Activated naive CD8-positive, alpha-beta T cell treated with anti-CD3 and anti-CD28 coated beads, Interleukin-2, amount 50 U/mL, for 16 hours (primary cell): ENCODE results near the gene EPB41.
"Not testable (repeated sequence)": the region's sequence is repeated elsewhere in the genome, so short reads cannot be mapped to it uniquely, and the experiment has no call there.

Source experiments
- DNase-seq: peaks from one replicate; pipeline ENCODE4 v3.0.0-alpha.2; 2020; ENCODE audit warnings: low read depth, low spot score

EPB41 gene

DNA sequence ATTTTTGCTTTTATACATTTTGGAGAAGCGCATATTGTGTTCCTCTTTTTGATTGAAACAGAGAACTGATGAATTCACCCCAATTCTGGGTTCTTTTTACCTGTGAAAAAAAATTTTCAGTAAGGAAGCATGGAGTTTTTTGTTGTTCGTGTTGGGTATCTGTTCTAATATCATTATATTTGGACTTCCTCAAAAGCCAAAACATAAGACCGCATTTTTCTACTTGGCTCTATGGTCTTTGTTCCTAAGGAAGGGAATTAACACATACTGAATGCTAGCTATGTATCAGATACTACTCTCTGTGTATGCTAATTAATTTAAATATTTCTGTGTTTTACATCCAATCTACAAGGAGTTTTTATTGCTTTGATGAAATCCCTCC, 12.9 kb downstream of the EPB41 start:
- DNase-seq = no peak

DNA sequence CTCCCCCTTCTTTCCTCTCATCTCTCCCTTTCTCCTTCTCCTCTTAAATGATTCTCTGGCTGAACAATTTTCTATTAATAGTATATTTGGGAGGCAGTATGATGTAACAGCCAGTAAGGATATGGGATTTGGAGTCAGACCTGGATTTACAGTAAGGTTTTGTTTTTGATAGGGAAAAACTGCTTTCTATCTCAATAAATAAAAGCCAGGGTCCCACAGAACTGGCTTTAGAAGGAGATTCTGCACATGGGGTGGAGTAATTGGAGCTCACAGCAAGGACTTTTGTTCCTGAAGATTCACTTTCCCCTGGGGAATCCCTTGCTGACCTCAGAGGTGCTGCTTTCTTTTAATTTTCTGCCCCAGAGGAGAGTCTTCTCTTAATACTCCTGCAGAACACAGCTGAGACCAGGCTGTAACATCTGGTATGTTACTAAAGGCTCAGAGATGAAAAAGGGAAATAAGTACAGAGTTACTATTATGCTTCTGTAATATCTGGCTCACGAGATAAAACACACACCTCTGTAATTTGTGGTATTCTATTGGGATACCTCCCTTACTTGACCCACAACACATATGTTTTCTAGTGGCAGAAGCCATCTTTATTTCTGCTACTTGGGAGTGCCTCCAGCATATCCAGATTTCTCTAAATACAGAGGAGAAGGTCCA, 13.4 kb downstream of the EPB41 start:
- no peak for DNase-seq

DNA sequence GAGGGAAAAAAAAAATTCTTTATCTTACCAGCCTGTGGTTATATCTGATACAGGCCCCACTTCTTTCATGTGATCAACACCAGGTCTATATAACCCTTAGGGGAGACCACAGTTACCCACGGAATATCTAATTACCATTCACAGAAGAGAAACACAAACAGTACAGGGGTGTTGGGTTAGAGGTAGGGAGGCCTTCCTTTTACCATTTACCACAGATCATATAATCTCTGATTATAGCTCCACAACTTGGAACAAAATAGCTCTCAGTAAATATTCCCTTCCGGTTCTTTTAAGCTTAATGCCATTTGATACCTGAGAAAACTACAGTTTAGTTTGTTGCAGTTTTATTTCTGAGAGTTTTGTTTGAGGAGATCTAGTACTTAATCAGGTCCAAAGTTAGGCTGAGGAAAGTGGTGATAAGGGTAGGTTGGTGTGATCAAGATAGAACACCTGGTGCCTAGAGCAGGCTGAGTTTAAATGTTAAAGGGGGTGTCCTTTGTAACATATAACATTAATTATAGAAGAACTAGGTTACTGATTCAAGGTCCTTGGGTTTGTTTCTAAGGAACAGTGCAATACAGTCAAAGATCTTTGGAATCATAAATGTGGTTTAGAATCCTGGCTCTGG, 14.1 kb downstream of the EPB41 start:
- DNase-seq = no peak

DNA sequence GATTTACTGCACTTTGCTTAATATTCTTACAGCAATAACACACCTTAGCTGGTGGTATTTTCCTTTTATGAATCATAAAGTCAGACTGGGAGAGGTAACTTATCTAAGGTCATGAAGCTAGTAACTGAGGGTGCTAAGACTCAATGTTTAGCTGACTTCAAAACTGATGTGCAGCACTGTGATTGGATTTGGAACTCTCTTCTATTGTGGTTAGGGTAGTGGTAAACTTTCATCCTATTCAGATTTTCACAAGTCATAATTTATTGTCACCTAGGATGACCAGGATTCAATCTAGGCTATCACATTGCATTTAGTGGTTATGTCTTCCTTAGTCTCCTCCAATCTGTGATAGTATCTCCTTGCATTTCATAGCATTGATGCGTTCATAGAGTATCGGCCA, 18.9 kb downstream of the EPB41 start:
- DNase-seq = no peak

DNA sequence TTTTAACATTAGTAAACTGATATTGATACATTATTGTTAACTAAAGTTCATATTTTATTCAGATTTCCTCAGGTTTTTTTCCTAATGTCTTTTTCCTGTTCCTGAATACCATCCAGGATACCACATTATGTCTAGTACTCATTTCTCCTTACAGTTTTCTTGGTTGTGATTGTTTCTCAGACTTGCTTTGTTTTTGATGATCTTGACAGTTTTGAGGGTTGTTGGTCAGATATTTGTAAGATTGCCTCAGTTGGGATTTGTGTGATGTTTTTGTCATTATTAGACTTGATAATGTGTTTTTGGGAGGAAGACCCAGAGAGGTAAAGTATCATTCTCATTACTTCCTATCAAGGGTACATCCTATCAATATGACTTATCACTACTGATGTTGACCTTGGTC, 19.5 kb downstream of the EPB41 start:
- DNase-seq = no peak

DNA sequence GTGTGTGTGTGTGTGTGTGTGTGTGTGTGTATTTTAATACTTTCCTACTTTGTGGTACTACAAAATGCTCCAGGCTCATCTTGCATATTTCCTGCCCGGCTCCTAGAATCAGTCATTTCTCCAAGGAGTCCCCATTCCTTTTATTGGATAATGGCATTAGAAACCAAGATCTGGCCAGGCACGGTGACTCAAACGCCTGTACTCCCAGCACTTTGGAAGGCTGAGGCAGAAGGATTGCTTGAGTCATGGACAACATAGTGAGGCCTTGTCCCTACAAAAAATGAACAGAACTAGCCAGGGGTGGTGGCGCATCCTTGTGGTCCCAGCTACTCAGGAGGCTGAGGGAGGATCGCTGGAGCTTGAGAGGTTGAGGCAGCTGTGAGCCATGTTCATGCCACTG, 20.3 kb downstream of the EPB41 start:
- DNase-seq = no peak

DNA sequence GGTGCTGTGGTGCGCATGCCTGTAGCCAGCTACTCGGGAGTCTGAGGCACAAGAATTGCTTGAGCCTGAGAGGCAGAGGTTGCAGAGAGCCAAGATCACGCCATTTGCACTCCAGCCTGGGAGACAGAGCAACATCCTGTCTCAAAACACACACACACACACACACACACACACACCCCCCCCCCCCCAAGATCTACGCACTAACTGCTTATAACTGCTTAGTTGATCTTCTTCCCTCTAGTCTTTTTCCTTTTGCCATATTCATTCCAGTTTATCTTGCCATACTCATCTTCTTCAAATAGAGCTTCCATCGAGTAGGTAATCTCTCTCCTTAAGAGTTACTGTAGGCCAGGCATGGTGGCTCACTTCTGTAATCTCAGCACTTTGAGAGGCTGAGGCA, 20.9 kb downstream of the EPB41 start:
- DNase-seq = no peak

DNA sequence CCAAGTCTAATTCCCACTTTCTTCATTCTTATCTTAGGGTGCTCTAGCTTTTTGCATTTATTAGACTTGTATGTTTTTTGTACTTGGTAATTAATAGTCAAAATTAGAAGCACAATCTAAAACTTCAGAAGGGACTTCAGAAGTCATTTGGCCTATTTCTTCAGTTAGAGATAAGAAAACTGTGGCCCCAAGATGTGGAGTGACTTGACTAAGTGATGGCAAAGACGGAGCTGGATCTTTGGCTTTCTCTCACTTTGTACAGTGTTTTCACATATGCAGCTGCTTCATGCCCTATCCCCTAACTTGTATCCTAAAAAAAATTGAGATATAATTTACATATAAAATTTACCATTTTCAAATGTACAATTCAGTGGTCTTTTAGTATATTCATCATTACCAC, 21.7 kb downstream of the EPB41 start:
- DNase-seq = no peak

DNA sequence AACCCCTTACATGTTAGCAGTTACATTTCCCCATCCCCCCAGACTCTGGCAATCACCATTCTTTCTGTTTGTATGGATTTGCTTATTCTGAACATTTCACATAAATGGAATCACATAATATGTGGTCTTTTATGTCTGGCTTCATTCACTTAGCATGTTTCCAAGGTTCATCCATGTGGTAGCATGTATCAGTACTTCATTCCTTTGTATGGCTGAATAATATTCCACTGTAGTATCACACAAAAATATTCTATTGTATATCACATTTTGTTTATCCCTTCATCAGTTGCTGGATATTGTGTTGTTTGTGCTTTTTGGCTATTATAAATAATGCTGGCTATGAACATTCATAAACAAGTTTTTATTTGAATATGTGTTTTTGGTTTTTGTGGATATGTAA, 22.2 kb downstream of the EPB41 start:
- no peak for DNase-seq

DNA sequence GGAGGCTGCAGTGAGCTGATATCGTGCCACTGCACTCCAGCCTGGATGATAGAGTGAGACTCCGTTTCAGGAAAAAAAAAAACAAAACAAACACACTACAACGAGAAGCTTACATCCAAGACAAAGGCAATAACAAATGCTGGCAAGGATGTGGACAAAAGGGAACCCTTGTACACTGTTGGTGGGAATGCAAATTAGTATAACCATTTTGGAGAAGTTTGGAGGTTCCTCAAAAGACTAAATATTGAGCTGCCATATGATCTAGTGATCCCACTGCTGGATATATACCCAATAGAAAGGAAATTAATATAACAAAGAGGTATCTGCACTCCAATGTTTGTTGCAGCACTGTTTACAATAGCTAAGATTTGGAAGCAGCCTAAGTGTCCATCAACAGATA, 29.2 kb downstream of the EPB41 start:
- not testable (repeated sequence) for DNase-seq

DNA sequence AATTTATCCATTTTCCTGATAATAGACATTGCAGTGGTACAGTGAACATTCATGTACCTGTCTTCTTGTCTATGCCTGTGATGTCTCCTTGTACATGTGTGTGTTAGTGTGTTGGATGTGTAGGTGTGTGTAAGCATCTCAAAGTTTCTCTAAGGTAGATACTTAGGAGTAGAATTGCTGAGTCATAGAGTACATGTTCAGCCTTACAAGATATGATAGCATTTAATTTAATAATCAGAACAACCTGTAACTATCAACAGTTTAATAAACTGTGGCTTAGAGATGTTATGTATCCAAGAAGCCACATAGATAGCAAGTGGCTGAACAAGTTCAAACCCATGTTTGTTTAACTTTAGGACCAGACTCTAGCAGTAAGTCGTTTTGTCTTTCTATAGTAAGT, 35.6 kb downstream of the EPB41 start:
- no peak for DNase-seq

DNA sequence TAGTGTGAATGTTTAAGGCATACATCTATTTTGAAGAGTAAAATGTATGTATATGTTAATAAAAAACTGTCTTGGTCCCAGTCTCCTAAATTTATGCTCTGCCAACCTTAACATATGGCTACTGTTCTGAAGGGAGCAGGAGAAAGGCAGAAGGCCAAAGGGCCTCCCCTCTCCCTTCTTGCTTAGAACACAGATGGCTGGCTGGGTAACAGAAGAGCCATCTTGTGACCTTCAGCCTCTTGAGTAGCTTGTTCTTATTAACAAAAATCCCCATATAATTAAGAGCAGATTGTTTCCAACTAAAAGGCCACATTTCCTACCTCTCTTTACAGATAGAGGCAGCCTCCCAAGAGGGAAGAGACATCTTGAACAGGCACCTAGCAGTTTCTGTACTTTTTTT, 36.1 kb downstream of the EPB41 start:
- no peak for DNase-seq

DNA sequence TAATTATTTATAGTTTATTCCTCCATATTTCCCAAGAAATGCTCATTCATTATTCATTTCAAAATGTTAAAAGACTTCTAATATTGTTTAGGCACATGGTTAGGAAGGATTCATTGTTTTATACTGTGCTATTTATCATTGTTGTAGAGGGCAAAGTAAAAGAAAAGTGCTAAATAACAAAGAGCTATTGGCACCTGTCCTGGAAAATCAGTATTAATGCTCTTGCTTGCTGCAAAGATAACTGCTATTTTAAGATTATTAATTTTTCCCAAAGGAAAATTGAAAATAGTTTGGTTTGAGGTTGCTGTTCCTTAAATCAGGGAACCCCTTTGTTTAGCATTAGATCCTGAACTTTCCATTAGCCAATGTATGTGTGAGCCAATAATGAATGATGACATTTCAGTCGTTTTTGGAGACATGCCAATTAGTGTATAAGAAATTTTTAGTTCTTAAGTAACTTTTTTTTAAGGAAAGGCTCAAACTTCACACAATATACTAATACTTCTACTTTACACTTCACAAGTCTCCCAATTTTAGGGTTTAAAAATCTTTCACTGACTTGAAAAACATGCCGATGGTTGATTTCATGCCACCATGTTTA, 39.9 kb downstream of the EPB41 start:
- no peak for DNase-seq

DNA sequence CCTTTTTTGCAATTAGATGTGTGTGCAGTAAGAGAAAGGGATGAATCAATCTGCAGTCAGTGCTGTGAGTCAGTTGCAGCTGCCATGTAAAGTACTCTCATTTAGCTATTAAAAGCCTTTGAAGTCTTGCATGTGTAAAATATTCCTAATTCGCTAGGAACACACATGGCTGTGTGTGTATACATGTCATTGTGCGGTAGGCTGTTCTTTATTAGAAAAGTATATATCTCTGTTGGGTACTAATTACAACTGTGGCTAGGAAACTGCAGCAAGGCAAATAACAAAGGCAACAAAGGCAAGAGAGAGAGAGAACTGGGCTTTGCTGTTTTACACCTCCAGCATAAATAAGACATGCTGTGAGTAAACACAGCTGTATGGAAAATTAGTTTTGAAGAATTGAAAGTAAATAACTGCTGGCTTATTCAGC, 41.7 kb downstream of the EPB41 start:
- no peak for DNase-seq

DNA sequence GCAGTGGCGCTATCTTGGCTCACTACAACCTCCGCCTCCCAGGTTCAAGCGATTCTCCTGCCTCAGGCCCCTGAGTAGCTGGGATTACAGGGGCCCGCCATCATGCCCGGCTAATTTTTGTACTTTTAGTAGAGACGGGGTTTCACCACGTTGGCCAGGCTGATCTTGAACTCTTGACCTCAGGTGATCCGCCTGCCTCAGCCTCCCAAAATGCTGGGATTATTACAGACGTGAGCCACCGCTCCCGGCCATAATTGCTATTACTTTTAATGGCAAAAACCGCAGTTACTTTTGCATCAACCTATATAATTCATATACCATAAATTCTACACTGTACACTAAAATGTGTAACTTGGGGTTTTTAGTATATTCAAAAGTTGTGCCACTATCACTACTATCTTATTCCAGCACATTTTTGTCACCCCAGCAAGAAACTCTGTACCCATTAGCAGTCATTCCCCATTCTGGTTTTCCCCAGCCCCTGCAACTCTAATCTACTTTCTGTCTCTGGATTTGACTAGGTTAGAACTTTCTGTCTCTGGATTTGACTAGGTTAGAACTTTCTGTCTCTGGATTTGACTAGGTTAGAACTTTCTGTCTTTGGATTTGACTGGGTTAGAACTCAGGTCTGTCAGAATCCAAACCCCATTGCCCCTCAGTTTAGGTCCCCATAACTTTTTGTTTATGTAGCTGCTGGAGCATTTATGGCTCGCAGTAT, 47.9 kb downstream of the EPB41 start:
- not testable (repeated sequence) for DNase-seq

DNA sequence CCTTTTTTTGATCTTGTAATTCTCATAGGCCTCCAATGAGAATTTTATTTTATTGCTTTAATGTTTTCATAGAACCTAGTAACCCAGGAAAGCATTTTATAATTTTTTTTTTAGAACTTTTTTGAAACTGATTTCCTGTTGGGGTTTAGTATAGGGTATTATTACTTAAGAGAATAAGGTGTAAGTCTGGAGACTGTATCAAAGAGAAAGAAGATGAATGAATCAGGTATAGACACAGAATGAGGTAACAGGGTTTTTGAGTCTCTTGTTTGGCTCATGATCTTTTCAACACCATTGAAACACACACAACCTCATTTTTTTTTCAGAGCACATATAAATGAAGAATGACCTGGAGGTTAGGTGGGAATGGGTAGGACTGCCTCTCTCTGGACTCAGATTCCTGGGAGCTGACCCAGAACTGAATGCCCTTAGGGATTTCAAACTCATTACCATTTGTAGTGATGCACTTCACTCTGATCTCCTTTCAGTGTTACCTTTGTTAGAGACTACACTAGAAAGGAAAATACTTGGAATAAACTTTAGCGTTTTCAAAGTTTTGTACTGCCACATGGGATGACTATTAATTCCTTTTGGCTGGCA, 51.0 kb downstream of the EPB41 start:
- no peak for DNase-seq

DNA sequence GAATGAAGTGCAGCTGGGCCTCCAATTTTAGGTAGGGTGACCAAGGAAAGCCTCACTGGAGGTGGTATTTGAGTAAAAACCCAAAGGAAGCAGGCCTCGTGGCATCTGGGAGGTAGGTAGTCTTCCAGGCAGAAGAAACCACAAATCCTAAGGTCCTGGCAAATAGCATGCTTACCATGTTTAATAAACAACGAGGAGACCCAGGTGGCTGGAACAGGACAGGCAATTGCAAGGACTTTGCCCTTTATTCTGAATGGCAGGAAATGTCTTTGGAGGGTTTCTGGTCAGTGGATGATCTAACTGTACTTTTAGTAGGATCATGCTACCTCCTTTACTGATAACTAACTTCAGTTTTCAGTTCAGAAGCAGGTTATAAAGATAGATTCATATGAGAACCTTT, 52.2 kb downstream of the EPB41 start:
- no peak for DNase-seq

DNA sequence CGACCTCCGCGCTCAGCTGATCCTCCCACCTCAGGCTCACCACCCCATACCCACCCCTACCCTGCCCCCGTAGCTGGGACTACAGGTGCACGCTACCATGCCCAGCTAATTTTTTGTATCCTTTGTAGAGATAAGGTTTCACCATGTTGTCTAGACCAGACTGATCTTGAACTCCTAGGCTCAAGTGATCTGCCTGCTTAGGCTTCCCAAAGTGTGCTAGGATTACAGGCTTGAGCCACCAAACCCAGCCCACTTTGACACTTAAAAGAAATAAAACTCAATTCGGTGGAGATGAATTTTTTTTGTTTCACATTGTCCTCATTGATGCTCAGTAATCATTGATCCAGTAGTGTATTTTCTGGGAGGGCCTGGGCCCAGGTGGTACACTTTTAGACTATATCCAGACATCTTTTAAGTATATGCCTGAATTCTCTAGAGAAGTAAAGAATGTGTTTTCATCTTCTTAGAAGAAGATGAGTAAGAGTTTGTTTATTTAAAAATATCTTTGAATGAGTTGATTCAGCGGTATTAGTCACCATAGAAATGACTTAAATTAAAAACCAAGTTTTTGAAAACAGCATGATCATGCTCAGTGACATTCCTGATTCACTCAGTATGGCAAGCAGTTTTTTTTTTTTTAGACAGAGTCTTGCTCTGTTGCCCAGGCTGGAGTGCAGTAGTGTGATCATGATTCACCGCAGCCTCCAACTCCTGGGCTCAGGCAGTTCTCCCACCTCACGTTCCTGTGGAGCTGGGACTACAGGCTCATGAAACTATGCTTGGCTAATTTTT, 57.8 kb downstream of the EPB41 start:
- no peak for DNase-seq

DNA sequence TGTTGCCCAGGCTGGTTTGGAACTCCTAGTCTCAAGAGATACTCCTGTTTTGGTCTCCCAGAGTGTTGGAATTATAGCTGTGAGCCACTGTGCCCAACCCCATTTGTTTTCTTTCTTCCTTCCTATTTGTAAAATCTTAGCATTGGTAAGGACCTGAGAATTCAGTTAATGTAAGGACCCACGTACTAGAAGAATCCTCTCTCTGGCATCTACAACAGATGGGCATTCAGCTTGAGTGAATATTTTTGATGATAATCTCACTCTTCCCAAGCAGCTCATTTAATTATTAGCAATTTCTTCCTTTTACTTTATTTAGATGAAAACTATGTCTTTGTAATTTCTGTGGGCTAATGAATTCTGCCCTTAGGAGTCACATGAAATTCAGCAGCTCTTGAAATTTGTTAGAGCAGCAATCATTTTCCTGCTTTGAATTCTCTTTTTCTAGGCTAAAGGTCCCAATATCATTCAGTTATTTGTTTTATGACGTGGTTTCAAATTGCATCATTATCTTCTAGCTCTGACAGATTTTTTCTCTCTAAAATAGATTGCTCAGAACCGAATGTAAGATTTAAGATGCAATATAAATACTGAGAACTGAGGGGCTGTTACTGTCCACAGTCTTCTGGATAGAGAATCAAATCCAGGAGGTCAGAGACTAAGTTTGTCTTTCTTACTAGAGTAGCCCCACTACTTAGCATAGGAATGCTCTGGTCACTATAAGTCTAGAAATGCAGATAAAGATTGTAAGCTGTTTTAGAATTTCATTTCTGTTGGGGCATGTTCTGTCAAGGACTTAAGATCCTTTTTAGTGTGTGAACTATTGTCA, 59.4 kb downstream of the EPB41 start:
- no peak for DNase-seq

DNA sequence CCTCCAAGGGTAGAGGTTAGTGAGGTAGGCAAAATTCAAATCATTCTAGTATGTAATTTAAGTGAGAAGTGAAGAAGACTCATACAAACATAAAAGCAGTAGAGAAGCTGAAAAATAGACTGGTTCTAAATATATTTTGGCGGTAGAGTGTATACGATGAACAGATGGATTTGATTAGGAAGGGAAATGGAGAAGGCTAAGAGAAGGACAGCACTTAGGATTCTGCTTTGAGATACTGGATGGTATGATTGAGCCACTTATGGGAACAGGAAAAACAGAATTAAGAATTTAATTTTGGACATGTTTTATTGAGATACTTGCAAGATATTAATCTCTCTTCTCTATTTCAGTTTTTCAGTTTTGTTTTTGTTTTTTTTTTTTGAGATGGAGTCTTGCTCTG, 60.1 kb downstream of the EPB41 start:
- no peak for DNase-seq

DNA sequence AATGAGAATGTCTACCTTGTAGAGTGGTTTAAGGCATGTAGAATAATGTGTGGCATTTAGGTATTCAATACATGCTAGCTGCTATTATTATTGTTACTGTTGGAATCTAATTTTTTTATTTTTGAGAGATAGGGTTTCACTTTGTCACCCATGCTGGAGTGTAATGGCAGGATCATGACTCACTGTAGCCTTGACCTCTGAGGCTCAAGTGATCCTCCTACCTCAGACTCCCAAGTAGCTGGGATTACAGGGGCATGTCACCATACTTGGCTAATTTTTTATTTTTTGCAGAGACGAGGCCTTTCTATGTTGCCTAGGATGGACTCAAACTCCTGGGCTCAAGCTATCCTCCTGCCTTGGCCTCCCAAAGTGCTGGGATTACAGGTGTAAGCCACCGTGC, 61.9 kb downstream of the EPB41 start:
- no peak for DNase-seq
